Fibroblast of skin of back (primary cell): Measurements from ENCODE around the gene ACBD6.
A peak's percentile ranks its signal among the peaks of the same experiment; 100 is the strongest.

Experiments used
- DNase-seq: peaks from one replicate; pipeline ENCODE4 v3.0.0-alpha.2; 2013

The ACBD6 gene

DNA sequence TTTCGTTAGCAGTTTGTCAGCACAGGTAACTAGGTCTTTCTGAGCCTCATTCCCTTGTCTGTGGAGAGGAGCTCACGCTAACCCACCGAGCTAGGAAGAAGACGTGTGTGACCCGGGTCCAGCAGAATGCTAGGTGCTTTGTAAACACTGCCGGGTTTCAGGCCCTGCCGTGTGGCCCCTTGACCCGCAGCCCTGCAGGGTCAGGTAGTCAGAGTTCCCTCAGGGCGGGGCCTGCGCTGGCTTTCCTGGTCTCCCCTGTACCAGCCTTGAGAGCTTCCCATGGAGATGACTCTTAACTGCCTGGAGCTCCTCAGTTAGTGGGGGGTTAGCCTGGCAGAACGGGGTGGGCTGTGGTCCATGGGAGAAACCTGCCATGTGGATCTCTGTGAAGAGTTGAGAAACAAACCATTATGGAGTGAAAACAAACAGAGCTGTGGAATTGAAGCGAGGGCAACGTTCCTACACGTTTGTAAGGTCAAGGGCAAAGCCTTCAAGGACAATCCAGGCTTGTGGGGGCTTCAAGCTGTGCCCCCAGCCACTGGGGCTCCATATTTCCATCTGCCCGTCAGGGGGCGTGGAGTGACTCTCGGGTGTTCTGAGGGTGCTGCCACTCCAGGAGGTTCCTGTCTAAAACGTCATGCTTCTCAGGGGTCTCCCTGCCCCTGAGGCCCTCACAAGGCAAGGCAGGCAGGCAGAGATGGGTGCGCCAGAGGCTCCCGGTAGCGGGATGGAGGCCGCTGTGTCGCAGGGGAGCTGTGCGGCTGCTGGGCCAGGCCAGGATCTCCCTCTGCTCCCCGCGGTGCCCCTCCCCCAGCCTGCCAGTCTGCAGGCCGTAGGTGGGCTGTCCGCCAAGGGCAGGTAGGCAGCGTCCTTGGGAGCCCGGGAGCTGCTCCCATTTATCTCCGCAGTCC lies 248.5 kb downstream of the ACBD6 start:
- no peak for DNase-seq

DNA sequence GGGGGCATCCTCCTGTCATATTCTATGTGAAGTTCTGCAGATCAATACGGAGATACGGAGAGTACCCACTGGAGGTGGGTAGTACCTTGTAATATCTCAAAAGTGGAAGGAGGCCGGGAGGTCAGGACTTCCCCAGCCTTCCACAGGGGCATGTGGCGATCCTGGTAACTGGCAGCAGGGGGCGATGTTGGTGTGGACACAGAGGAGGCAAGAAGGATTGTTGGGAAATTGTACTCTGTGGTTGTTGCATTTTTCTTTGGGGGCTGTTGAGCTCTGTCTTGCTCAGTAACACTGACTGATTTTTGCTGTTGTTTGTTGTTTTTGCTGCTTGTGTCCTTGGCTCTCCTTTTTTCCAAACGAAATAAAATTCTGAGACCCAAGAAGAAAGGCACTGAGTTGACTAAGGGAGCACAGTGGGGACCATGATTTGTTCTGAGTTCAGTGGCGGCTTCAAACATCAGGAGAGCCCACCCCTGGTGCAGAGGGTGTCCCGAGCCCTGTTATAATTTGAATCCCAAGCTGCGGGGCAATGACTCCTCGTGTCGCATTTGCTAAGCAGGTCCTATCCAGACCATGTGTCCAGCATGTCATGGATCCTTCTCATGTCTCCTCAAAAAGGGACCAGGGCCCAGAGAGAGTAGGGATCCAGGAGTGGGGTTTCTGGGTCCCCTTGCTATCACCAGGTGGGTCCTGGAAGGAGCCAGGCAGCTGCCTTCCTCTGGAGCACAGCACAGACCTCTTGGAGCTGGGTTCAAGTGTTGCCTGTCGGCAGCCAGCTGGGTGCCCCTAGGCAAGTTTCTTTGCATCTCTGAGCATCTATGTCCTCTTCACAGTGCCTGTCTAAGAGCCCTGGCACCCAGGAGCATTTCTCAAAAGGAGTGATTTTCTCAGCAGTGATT lies 249.5 kb downstream of the ACBD6 start:
- peak; percentile 54 for DNase-seq

DNA sequence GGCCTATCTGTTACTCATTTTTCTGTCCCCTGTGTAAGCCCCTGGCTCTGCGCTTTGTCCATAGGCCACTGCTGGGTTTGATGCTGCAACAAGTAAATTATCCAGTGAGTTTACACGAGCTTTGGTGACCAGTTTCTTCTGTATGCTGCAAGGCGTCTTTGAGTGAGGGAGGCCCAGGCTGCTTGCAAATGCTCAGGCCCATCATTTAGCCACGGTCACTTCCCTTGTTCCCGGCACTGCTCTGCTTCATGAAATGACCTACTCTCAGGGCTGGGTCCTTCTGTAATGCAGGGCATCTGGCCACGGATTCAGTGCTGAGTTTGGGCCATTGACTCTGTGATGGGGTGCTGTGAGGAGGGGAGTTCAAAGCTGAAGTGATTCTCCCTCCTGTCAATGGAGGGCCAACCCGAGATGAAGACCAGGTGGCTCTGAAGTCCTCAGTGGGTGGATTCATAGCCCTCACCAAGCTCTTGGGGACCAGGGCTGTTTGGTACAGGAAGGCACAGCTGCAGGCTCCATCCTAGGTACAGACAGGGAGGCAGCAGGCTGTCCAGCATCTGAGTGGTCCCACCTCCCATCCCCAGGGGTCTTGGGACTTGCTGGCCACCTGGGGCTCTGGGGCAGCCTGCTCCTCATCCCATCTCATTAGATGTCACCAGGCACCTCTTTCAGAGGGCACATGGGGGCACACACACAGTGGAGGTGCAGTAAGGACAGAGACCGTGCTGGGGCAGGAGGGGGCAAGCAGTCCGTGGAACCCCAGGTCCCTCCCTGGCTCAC lies 250.7 kb downstream of the ACBD6 start:
- DNase-seq: no peak

DNA sequence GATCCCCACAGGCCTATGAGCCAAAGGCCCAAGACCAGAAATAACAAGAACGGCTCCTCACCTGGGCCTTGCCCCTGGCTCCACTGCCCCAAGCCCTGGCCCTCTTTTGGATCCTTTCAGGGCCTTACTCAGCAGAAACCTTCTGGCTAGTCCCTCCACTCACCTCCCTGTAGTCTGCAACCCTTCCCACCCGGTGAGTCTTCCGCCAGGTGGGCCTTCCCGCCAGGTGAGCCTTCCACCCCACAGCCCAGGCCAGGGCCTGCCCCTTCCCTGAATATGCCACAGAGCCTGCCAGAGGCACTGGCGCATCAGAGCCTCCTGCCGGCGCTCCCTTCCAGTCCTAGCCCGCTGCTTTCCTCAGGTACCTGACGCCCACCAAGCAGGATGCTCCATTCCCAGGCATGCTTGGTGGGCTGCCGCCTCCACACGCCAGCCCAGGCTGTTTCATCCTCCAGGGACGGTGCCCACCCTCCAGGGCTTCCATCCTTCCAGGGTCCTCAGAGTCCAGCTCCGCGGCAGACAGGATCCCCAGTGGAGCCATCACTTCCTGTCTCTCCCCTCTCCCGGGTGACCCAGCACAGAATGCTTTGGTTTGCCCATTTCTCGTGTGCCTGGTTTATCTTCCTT lies 251.4 kb downstream of the ACBD6 start:
- DNase-seq: no peak

DNA sequence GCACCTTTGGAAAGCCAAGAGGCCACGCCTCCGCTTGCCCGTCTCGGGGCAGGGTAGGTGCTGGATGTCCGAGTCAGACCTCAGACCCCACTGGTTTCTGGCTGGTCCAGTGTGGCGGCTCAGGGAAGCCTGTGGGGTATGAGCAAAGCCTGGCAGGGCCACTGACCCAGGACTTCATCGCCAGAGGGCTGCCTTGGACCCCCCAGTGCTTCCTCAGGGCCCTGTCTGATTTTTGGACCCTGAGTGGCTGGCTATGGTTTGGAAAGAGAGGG lies 251.9 kb downstream of the ACBD6 start:
- no peak for DNase-seq

DNA sequence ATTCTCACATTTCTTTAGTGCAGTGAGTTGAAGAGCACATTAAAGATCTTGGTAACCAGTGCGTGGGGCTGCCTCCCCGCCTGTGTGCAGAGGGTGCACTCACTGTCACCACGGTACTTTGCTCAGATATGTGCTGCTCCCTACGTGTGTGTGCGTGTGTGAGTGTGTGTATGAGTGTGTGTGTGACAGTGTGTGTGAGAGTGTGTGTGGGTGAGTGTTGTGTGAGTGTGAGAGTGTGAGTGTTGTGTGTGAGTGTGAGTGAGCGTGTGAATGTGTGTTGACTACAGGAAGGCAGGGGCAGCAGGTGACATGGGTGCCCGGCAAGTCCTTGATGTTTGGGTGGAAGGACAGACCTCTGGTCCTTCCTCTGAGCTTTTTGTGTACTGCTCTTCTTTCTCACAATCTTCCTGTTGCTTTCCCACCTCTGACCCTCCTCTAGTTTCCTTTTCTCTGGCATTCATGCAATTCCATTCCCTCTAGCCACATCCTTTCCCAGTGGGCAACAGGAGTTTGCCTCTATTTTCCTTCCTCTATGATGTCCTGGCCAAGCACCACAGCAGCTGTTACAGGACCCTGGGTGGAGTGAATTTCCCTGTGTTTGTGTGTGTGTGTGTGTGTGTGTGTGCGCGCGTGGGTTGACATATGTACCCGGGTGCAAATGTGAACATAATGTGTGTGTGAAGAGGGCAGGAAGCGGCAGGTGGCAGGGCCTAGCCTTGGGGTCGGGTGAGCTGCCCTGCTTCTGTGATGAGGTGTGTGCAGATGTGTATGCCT lies 252.5 kb downstream of the ACBD6 start:
- DNase-seq: peak; percentile 35

DNA sequence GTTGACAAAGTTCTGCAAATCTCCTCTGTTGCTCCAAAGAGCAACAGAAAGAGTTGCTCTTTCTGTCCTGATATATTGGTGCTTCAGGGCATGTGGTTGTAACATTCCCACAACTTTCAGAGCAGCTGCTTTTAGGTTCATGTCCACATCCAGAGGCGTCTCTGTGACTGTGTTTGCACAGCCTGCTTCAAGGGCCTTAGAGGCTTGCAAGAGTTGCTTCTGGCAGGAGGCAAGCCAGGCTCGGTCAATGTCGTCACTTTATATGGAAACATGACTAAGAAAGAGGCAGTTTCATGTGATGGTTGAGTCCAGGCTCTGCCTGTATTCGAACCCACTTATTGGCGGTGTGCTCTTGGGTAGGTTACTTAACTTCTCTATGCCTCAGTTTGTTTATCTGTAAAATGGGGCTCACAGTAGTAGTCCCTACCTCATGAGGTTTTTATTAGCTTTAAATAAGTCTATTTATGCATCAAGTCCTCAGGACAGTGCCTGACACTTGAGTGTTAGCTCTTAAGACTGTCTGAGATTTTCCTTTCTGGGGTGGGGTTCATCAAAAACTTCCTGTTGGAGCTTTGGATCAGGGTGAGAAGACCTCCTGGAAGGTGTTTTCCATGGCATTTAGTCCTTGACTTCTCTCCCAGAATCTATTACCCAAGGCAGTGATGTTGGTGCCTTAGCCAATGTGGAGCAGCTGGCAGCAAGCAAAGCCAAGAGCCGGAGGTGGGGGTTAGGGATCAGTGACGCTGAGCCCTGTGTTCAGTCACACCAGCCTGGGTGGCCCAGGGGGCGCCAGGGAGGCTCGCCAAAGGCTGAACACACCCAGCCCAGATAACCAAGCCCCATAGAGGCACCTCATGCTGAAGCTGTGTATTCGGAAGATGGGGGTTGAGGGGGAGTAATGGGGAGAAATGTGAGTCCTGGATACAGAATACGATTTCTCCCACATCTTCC lies 253.4 kb downstream of the ACBD6 start:
- no peak for DNase-seq

DNA sequence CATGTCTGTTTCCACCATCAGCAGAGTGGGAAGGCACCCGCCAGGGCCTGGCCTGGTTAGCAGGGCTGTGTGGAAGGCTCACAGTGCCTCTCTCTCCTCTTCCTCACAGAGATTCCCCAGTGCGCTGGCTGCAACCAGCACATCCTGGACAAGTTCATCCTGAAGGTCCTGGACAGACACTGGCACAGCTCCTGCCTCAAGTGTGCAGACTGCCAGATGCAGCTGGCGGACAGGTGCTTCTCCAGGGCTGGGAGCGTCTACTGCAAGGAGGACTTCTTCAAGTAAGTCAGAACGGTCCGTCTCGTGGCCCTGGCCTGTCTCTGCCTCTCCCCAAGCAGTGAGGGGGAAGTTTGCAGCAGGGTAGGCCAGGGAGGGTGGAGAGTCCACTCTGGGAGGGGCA lies 254.2 kb downstream of the ACBD6 start:
- DNase-seq: no peak

DNA sequence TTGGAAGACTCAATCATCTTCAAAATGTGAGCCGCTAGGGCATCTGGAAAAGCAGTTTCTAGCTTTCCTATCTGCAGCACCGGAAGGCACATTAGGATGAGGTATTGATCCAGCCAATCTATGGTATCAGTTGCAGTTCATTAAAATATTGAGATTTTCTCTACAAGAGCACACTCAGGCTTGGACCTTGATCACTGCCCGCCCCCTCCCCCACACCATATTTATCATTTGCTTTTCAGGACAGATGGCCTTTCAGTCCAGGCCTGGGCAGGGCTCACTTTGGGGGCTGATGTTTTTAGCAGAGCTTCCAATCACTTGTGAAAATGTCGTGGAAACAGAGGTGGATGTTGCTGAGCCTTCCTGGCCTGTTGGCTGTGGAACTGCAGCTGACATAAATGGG lies 254.8 kb downstream of the ACBD6 start:
- no peak for DNase-seq

DNA sequence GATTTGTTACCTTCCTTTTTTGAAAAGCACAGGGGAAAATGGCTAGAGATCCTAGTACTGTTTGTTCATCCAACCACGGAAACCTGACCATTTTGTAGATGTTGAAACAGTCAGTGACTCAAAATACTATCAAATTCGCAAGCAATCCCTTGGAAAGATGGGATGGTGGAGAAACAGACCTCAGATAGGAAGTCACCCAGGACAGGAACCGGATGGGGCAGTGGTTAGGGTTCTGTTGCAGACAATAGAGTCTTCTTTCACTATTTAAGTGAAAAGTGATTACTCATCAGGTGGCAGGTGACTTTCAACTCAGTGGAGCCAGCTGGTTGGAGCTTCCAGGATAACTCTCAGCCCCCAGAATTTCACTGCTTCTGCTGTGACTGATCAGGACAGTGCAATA lies 255.3 kb downstream of the ACBD6 start:
- DNase-seq: no peak

DNA sequence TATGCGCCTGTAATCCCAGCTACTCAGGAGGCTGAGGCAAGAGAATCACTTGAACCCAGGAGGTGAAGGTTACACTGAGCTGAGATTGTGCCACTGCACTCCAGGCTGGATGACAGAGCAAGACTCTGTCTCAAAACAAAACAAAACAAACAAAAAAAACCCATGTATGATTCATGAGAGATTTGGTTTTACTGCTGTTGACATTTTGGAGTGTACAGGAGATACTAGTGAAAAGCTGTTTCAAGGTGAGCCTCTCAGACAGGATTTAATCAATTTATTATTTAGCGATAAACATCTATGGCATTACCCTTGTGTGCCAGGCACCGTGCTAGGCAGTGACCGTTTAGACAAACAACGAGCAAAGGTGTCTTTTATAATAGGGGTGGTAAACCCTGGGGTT lies 255.8 kb downstream of the ACBD6 start:
- no peak for DNase-seq

DNA sequence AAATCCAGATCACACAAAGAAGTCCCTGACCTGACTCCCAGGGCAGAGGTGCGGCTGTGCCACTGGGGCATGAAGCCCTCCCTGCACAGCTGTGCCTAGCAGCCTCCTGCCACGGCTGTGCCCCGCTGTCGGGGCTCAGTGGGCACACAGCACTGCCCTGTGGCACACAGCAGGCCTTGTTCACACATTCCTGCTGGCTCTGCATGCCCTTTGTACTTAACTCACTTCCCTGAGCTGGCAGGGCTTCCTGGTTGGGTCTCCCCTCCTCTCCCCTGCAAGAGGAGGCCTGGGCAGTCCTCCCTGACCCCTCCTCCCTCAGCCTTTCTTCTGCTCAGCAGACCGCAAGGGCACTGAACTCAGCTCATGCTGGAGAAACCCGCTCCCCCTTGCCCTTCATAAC lies 257.5 kb downstream of the ACBD6 start:
- no peak for DNase-seq

DNA sequence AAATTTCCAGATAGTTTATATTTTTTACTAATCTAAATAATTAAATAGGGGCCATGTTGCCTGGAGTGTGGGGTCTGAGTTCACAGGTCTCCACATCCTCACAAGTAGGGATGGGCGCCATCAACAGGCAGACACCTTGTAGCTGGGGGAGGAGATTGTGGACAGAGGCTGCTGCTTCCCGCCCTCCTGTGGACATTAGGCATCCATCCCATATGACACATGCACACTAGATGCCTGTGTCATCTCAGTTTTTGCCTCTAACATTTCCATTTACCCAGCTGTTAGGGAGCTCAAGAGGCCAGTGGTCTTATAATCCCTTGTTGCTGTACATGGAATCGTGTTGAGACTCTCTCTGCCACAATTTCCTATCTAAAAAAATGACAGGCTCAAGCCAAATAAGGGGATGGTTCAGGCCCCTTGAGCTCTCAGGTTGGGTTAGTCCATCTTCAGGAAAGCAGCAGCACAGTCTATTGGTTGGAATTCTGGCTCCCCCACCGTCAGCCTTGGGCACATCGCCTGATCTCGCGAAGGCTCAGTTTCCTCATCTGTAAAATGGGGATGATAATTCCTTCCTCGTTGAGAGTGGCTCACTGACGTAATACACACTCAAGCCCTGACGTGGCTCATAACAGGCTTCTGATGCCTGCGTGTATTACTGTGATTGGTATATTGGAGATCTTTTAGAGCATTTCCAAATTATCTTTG lies 258.7 kb downstream of the ACBD6 start:
- no peak for DNase-seq

DNA sequence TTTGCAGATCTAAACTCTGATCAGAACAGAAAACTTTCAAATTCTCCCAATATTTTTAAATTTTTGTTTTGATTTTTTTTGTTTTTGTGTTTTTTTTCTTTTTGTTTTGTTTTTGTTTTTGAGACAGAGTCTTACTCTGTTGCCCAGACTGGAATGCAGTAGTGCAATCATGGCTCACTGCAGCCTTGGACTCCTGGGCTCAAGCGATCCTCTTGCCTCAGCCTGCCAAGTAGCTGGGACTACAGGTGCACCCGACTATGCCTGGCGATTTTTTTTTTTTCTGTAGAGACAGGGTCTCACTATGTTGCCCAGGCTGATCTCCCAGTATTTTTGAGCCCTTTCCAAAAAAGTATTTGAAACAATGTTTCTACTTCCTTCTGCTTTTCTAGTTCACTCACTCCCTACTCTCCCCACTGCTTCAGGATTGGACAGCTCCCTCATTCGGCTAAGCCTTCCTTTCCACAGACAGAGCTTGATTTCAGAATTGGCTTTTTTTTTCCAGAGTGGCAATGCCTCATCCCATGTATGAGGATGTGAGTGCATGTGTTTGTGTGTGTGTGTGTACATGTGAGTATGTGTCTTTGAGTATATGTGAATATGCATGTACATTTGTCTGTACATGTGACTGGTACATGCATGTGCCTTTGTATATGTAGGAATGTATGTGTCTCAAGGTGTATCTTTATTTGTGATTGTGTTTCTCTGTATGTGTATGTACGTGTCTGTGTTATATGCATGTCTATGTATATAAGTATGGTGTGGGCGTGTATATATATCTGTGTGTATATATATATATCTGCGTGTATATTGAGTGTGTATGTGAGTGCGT lies 260.4 kb downstream of the ACBD6 start:
- peak; percentile 27 for DNase-seq

DNA sequence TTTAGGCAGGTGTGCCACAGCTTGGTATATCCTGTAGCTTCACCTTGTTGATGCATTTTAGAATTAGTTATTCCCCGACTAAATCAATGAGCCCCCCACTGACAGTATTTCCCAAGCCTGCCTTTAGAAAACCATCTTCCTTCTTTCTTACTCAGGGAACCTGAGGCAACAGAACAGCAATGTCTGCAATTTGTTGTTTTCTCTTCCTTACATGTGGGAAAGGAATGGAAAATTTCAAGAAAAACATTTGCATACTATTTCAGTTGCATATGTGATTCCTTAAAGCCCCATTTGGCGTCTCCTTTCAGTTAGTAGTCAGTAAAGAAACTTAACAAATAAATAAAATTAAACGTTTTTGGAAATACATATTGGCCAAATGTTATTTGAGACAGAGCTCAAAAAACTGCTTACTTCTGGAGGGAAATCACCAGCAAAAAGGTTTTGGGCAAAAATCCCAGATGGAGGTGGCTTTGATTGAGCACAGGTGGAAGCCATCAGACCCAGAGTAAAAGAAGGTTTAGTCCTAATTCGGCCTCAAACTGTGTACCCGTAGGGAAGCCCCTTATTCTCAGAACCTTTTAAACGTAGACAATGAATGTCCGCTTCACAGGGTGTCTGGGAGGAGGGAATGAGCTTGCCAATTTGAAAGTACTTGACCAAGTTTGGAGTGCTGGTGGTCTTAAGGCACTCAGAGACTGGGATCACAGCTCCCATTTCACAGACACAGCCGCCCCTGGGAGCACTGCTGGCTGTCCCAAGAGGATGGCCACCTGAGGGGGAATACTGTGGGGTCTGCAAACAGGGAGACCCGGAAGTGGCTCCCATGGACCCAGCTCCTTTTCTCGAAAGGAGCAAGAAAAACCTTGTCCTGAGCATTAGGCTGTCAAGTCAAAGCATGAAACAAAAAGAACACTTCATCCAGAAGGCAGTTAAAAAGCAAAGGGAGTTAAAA lies 263.0 kb downstream of the ACBD6 start:
- DNase-seq: no peak

DNA sequence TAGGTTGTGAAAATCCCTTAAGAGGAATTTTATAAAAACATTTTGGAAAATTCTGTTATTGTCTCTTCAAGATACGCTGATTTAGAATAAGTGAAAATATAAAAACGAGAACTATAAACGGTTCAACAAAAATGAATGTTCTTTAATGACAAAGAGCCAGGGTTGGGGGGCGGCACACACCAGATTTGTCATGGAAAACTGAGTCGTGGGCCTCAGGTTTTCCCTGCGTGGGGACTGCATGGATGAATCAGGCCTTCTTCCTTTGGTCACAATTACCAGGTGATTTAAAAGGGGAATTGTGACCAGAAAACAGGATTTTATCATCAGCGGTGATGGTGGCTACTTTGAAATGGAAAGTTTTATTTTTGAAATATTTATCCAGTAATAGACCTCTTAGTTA lies 263.7 kb downstream of the ACBD6 start:
- DNase-seq: no peak
